Bronchial epithelial cell (primary cell): ENCODE measurements around the gene DNM3. TPM values are rescaled to one million over a fixed set of nuclear protein-coding genes. Genes with fewer than 3 reads are reported as not detected.
"Not testable (repeated sequence)": the region's sequence is repeated elsewhere in the genome, so short reads cannot be mapped to it uniquely, and the experiment has no call there.

Experiments
- DNase-seq: peaks from one replicate; pipeline ENCODE4 v3.0.0-alpha.2; 2010; ENCODE audit warnings: low read depth
- FAIRE-seq: peaks from 2 replicates; lab custom pipeline; 2011; peaks lifted over from hg19 to GRCh38; lab: Jason Lieb, UNC
- H3K27me3 ChIP-seq: 2 replicates; pipeline ENCODE4 v1.5.1; 2011; ENCODE audit warnings: low read length; ENCODE audit not compliant: control insufficient read depth, insufficient read depth
- H3K36me3 ChIP-seq: 2 replicates; pipeline ENCODE4 v1.5.1; 2011; ENCODE audit warnings: low read length; ENCODE audit not compliant: control insufficient read depth, insufficient read depth
- H3K4me3 ChIP-seq: 2 replicates; pipeline ENCODE4 v1.5.1; 2011; ENCODE audit warnings: mild to moderate bottlenecking, low read depth, low read length, control low read depth
- CTCF ChIP-seq: IDR thresholded peaks from 2 replicates; pipeline ENCODE4 v1.5.1; 2011; ENCODE audit warnings: mild to moderate bottlenecking, moderate library complexity, low read length, control low read depth, inconsistent platforms; ENCODE audit not compliant: insufficient read depth, severe bottlenecking
- total RNA-seq: library from RNA; depleted of rRNA; stranded (reverse); fragments of >200 nt; gene quantifications from 2 replicates; pipeline ENCODE4 v1.2.1, GENCODE V29; 2014

DNM3 gene
- total RNA-seq, 1 donor from 2014 or later = 1.3 TPM

GRCh38 chr1:171798311-171798710 lies 43.0 kb upstream of the DNM3 start:
- no peak for FAIRE-seq

GRCh38 chr1:171798765-171799164 lies 42.5 kb upstream of the DNM3 start:
- FAIRE-seq (no peak), DNase-seq (no peak)
- no peaks in the 10 kb centered on the region for H3K27me3 ChIP-seq
- H3K4me3 ChIP-seq = no peak overlapping the region
- no peak for TF ChIP-seq CTCF
- H3K36me3 ChIP-seq = peaks cover 4% of the 10 kb centered on the region

More at GRCh38 chr1:171798311-171798710, 43.0 kb upstream of the DNM3 start:
- DNase-seq = no peak
- no peak for TF ChIP-seq CTCF
- H3K36me3 ChIP-seq = peaks cover 4% of the 10 kb centered on the region
- no peaks in the 10 kb centered on the region for H3K27me3 ChIP-seq
- H3K4me3 ChIP-seq = no peak overlapping the region

GRCh38 chr1:171799166-171799565 lies 42.1 kb upstream of the DNM3 start:
- Histone ChIP-seq H3K36me3 (peaks cover 4% of the 10 kb centered on the region), H3K27me3 (no peaks in the 10 kb centered on the region), H3K4me3 (no peak overlapping the region)
- no peak for DNase-seq
- no peak for TF ChIP-seq CTCF
- no peak for FAIRE-seq

GRCh38 chr1:171799698-171800097 lies 41.6 kb upstream of the DNM3 start:
- not testable (repeated sequence) for H3K4me3 ChIP-seq, H3K27me3 ChIP-seq, FAIRE-seq, H3K36me3 ChIP-seq, DNase-seq

GRCh38 chr1:171800342-171800741 lies 41.0 kb upstream of the DNM3 start:
- DNase-seq (no peak), FAIRE-seq (no peak)
- H3K36me3 ChIP-seq = peaks cover 4% of the 10 kb centered on the region
- no peak overlapping the region for H3K4me3 ChIP-seq
- TF ChIP-seq CTCF = no peak
- no peaks in the 10 kb centered on the region for H3K27me3 ChIP-seq

- Histone ChIP-seq H3K36me3 (peaks cover 3% of the 10 kb centered on the region), H3K27me3 (no peaks in the 10 kb centered on the region), H3K4me3 (no peak overlapping the region)
- no peak for FAIRE-seq
- no peak for DNase-seq
- TF ChIP-seq CTCF = no peak
Measured at GRCh38 chr1:171800851-171801250, 40.4 kb upstream of the DNM3 start.
